Upper lobe of left lung (tissue), 6 donors: ENCODE data around the gene ATXN1. TPM values are rescaled to one million over a fixed set of nuclear protein-coding genes. Genes with fewer than 3 reads are reported as not detected.
"Not testable (repeated sequence)": the region's sequence is repeated elsewhere in the genome, so short reads cannot be mapped to it uniquely, and the experiment has no call there.

ENCODE experiments used
- ATAC-seq, 2 donors: fragments of 200-7000 bp; cut with Tn5 transposase; one replicate each; pipeline ENCODE4 v1.9.1; 2022; ENCODE audit warnings: mild to moderate bottlenecking in 2 of 2, moderate library complexity in 2 of 2; ENCODE audit not compliant: low FRiP score in 2 of 2
- DNase-seq, 2 donors: peaks; one replicate each; pipeline ENCODE4 v3.0.0-alpha.2; 2019 to 2020
- H3K27ac ChIP-seq, 4 donors: fragments of 200-600 bp; sonication (generic); one replicate each; pipeline ENCODE4 v1.5.1; 2016 to 2019
- H3K27me3 ChIP-seq, 4 donors: fragments of 200-600 bp; sonication (generic); one replicate each; pipeline ENCODE4 v1.5.1; 2017 to 2019
- H3K36me3 ChIP-seq, 4 donors: fragments of 200-600 bp; sonication (generic); one replicate each; pipeline ENCODE4 v1.5.1; 2016 to 2019
- H3K4me1 ChIP-seq, 4 donors: fragments of 200-600 bp; sonication (generic); one replicate each; pipeline ENCODE4 v1.5.1; 2018 to 2019
- H3K4me3 ChIP-seq, 4 donors: fragments of 200-600 bp; sonication (generic); one replicate each; pipeline ENCODE4 v1.5.1; 2017 to 2019; ENCODE audit warnings: mild to moderate bottlenecking in 2 of 4, moderate library complexity in 1 of 4
- H3K9me3 ChIP-seq, 4 donors: fragments of 200-600 bp; sonication (generic); one replicate each; pipeline ENCODE4 v1.5.1; 2018 to 2019
- CTCF ChIP-seq, 6 experiments: fragments of 450-650 bp in 4 of 6; fragments of 200-600 bp in 2 of 6; sonication (generic) in 2 of 6; IDR thresholded peaks; one replicate each; pipeline ENCODE4 v1.5.1; 2016 to 2019; ENCODE audit warnings: antibody characterized with exemption in 6 of 6
- EP300 ChIP-seq, 4 donors: sonication (generic); formaldehyde crosslinking; IDR thresholded peaks; one replicate each; pipeline ENCODE4 v1.5.1; 2017; ENCODE audit warnings: antibody characterized with exemption in 4 of 4, control low read depth in 2 of 4
- POLR2A ChIP-seq, 4 donors: fragments of 450-650 bp; IDR thresholded peaks; one replicate each; pipeline ENCODE4 v1.5.1; 2016 to 2017; ENCODE audit warnings: antibody characterized with exemption in 4 of 4, mild to moderate bottlenecking in 2 of 4
- POLR2AphosphoS5 ChIP-seq, 2 donors: sonication (generic); formaldehyde crosslinking; IDR thresholded peaks; one replicate each; pipeline ENCODE4 v1.5.1; 2017; ENCODE audit warnings: antibody characterized with exemption in 2 of 2
- WGBS, 2 donors: methylation state at CpG; one replicate each; pipeline ENCODE4 v1.1.5; 2017 to 2018; 5-methylcytosine and 5-hydroxymethylcytosine counted together
- total RNA-seq, 6 donors: library from RNA; depleted of rRNA in 4 of 6; stranded (reverse); fragments of >200 nt in 4 of 6; gene quantifications; one replicate each; pipeline versions ENCODE4 v1.1.0 to v1.2.1, GENCODE V29; 2016 to 2021
- donor health status: DM: no; HTN: no; CAD: no; lungs with moderate emphysema.
- donor health status: DM: no; HTN: yes; CAD: no; lungs with severe emphysema.

Gene ATXN1
- total RNA-seq, 6 donors from 2014 or later, result 44.2 to 106 (median 71.7) TPM

- DNase-seq (no peak), ATAC-seq (peak in 1 of 2 donors; percentile 34)
- Histone ChIP-seq H3K4me3 (no peak overlapping the region), H3K36me3 (peaks cover 0 to 4% (median 0%) of the 10 kb centered on the region in 4 donors), H3K9me3 (no peaks in the 10 kb centered on the region), H3K27ac (no peak overlapping the region), H3K4me1 (peaks cover 0 to 2% (median 0%) of the 10 kb centered on the region in 4 donors), H3K27me3 (no peaks in the 10 kb centered on the region)
- 96% methylated on average over 29 to 31 of the region's 31 CpGs for WGBS, 2 donors
- TF ChIP-seq POLR2AphosphoS5 (IDR thresholded peaks at IDR 0.05) (no peak), CTCF (IDR thresholded peaks at IDR 0.05) (no peak), EP300 (IDR thresholded peaks at IDR 0.05) (no peak), POLR2A (IDR thresholded peaks at IDR 0.05) (no peak)
Observed at GRCh38 chr6:16265351-16266341, 495.6 kb downstream of the ATXN1 start.

DNA sequence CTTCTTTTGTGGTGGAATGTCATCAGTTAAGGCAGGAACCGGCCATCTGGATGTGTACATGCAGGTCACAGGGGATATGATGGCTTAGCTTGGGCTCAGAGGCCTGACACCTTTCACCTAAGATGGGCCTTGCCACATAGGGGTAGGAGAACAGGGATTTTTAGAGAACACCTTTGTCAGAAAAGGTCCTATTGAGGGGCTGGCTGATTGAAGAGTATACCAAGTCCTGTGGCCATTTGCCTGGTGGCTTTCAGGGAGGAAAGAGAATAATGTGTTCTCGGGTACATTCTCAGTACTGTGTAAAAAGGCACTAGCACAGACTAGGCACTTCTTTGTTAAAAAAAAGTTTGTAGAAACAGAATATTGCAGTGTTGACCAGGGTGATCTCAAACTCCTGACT, 496.5 kb downstream of the ATXN1 start:
- Histone ChIP-seq H3K27ac (no peak overlapping the region), H3K27me3 (no peaks in the 10 kb centered on the region), H3K36me3 (peaks cover 0 to 4% (median 0%) of the 10 kb centered on the region in 4 donors), H3K4me3 (no peak overlapping the region), H3K9me3 (no peaks in the 10 kb centered on the region), H3K4me1 (peaks cover 0 to 2% (median 0%) of the 10 kb centered on the region in 4 donors)
- no peak for DNase-seq
- 81 to 100% methylated on average over 2 of the region's 2 CpGs for WGBS, 2 donors
- no peak for ATAC-seq
- TF ChIP-seq POLR2AphosphoS5 (IDR thresholded peaks at IDR 0.05) (no peak), CTCF (IDR thresholded peaks at IDR 0.05) (no peak), EP300 (IDR thresholded peaks at IDR 0.05) (no peak), POLR2A (IDR thresholded peaks at IDR 0.05) (no peak)

DNA sequence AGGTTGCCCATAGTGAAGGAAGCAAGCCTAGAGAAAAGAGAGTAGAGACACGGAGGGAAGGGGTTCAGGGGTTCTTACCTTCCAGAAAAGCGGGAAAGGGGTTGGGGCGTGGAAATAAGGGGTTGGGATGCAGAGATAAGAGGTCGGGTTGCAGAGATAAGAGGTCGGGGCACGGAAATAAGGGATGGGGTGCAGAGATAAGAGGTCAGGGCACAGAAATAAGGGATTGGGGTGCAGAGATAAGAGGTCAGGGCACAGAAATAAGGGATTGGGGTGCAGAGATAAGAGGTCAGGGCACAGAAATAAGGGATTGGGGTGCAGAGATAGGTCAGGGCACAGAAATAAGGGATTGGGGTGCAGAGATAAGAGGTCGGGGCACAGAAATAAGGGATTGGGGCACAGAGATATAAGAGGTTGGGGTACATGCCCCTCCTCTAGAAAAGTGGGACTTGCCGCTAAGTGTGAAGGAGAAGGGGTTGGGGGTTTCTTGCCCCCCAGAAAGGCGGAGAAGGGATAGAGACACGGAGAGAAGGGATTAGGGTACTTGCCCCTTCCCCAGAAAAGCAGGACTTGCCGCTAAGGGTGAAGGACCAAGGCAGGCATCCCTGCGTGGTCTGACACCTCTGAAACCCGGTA, 497.7 kb downstream of the ATXN1 start:
- H3K27ac ChIP-seq, ATAC-seq, H3K4me1 ChIP-seq, H3K9me3 ChIP-seq, H3K36me3 ChIP-seq, DNase-seq, H3K27me3 ChIP-seq, H3K4me3 ChIP-seq: not testable (repeated sequence)
- WGBS, 2 donors, result 86 to 90% methylated on average over 13 of the region's 13 CpGs

- H3K36me3 ChIP-seq, H3K4me1 ChIP-seq, H3K27ac ChIP-seq, DNase-seq, ATAC-seq, H3K9me3 ChIP-seq, H3K27me3 ChIP-seq, H3K4me3 ChIP-seq: not testable (repeated sequence)
- WGBS, 2 donors, result 93 to 94% methylated on average over 12 of the region's 12 CpGs
Observed at GRCh38 chr6:16262773-16263172, 498.5 kb downstream of the ATXN1 start.

DNA sequence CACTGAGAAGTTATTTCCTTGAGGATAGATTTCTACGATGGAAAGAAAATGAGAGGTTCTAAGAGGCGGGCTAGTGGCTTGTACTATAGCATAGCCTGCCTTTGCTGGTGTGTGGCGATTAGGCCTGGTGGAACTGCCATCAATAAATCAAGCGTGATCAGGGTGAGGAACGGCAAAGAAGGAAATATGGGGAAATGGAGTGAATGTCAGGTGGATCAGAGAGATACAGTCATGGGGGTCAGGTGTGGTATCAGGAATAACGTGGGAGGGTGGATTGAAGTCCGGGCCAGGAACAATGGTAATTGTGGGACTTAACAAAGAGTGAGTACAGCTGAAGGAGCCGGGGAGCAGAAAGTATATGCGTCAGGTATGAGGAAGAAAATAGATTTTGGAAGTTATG, 500.7 kb downstream of the ATXN1 start:
- H3K4me3 ChIP-seq, H3K9me3 ChIP-seq, DNase-seq, H3K36me3 ChIP-seq, ATAC-seq, H3K27ac ChIP-seq, H3K4me1 ChIP-seq, H3K27me3 ChIP-seq: not testable (repeated sequence)
- WGBS, 2 donors, result 75 to 78% methylated on average over 9 of the region's 9 CpGs

DNA sequence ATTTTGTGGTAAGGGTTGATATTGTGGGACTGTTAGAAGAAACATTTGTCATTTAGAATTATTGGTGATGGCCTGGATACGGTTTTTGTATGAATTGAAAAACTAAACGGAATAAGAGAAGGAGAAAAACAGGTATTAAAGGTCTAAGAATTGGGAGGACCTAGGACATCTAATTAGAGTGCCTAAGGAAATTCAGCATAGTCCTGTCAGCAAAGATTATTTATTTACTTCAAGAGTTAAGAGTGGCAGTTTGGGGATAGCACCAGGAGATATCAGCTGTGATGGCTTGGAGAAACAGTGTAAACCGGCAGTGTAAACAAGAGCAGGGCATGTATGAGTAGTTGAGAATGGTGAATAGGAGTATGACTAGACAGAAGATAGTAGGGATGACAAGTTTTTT, 501.7 kb downstream of the ATXN1 start:
- DNase-seq, H3K27ac ChIP-seq, H3K4me3 ChIP-seq, H3K27me3 ChIP-seq, H3K36me3 ChIP-seq, H3K9me3 ChIP-seq, ATAC-seq, H3K4me1 ChIP-seq: not testable (repeated sequence)
- WGBS, 2 donors, result 91 to 98% methylated on average over 2 of the region's 3 CpGs
